Neural cell (in vitro differentiated cells): ENCODE results near the gene FOXRED1.

ENCODE experiments used
- CTCF ChIP-seq: fragments of 450-650 bp; IDR thresholded peaks from 2 replicates; pipeline ENCODE4 v1.5.1; 2014; ENCODE audit warnings: antibody characterized with exemption, mild to moderate bottlenecking, moderate library complexity; ENCODE audit not compliant: poor library complexity, severe bottlenecking
- EP300 ChIP-seq: fragments of 450-650 bp; conservative IDR thresholded peaks from 2 replicates; pipeline ENCODE4 v1.6.1; 2014; ENCODE audit warnings: antibody characterized with exemption, mild to moderate bottlenecking, moderate library complexity; ENCODE audit not compliant: poor library complexity, severe bottlenecking
- EZH2 ChIP-seq: fragments of 200-600, 300-800 bp; shearing (Covaris generic), sonication (generic); IDR thresholded peaks from 2 replicates; pipeline ENCODE4 v1.6.1; 2014; ENCODE audit warnings: antibody characterized with exemption, low read length, borderline replicate concordance, mild to moderate bottlenecking; ENCODE audit not compliant: insufficient read depth, poor library complexity, severe bottlenecking
- MXI1 ChIP-seq: fragments of 450-650 bp; conservative IDR thresholded peaks from 2 replicates; pipeline ENCODE4 v1.6.1; 2014; ENCODE audit warnings: antibody characterized with exemption, mild to moderate bottlenecking; ENCODE audit not compliant: poor library complexity, severe bottlenecking
- POLR2AphosphoS5 ChIP-seq: IDR thresholded peaks from 2 replicates; pipeline ENCODE4 v1.6.1; 2012
- RAD21 ChIP-seq: fragments of 450-650 bp; conservative IDR thresholded peaks from 2 replicates; pipeline ENCODE4 v1.6.1; 2014; ENCODE audit warnings: antibody characterized with exemption, mild to moderate bottlenecking, moderate library complexity
- REST ChIP-seq: IDR thresholded peaks from 2 replicates; pipeline ENCODE4 v1.6.1; 2012; ENCODE audit warnings: borderline replicate concordance
- SMC3 ChIP-seq: fragments of 450-650 bp; conservative IDR thresholded peaks from 2 replicates; pipeline ENCODE4 v1.6.1; 2014; ENCODE audit warnings: antibody characterized with exemption, mild to moderate bottlenecking, moderate library complexity; ENCODE audit not compliant: poor library complexity
- TAF1 ChIP-seq: IDR thresholded peaks from 2 replicates; pipeline ENCODE4 v1.6.1; 2012; ENCODE audit warnings: low read depth

GRCh38 chr11:126225295-126225665 lies 43.7 kb upstream of the FOXRED1 start:
- TF ChIP-seq CTCF, result no peak
- no peak for TF ChIP-seq SMC3
- TF ChIP-seq POLR2AphosphoS5, result no peak
- no peak for TF ChIP-seq TAF1
- TF ChIP-seq EZH2, result no peak
- no peak for TF ChIP-seq EP300
- TF ChIP-seq RAD21, result no peak
- no peak for TF ChIP-seq REST
- TF ChIP-seq MXI1, result no peak
